GM12864 (cell line): Measurements from ENCODE around the gene SURF1.

Source experiments
- DNase-seq: peaks from one replicate; pipeline ENCODE4 v3.0.0-alpha.2; 2011; ENCODE audit warnings: low read depth
- H3K4me3 ChIP-seq: 2 replicates; pipeline ENCODE4 v1.5.1; 2011; ENCODE audit warnings: mild to moderate bottlenecking, low read depth, low read length, control low read depth
- CTCF ChIP-seq: IDR thresholded peaks from 2 replicates; pipeline ENCODE4 v1.5.1; 2011; ENCODE audit warnings: low read depth, mild to moderate bottlenecking, moderate library complexity, low read length, control low read depth, inconsistent platforms; ENCODE audit errors: missing control alignments

The SURF1 gene

GRCh38 chr9:133390713-133391112 lies 34.4 kb upstream of the SURF1 start:
- H3K4me3 ChIP-seq, result no peak overlapping the region
- no peak for TF ChIP-seq CTCF
- DNase-seq, result no peak

GRCh38 chr9:133389562-133389961 lies 33.3 kb upstream of the SURF1 start:
- DNase-seq, result no peak
- no peak for TF ChIP-seq CTCF

GRCh38 chr9:133389025-133389557 lies 32.8 kb upstream of the SURF1 start:
- no peak for TF ChIP-seq CTCF
- no peak for DNase-seq

More at GRCh38 chr9:133389562-133389961, 33.3 kb upstream of the SURF1 start:
- no peak overlapping the region for H3K4me3 ChIP-seq

GRCh38 chr9:133387680-133388079 lies 31.4 kb upstream of the SURF1 start:
- DNase-seq, result no peak
- H3K4me3 ChIP-seq, result no peak overlapping the region
- TF ChIP-seq CTCF, result no peak

More at GRCh38 chr9:133389025-133389557, 32.8 kb upstream of the SURF1 start:
- H3K4me3 ChIP-seq, result no peak overlapping the region

GRCh38 chr9:133386338-133386737 lies 30.1 kb upstream of the SURF1 start:
- no peak overlapping the region for H3K4me3 ChIP-seq
- TF ChIP-seq CTCF, result no peak
- no peak for DNase-seq

- DNase-seq, result no peak
- TF ChIP-seq CTCF, result no peak
- H3K4me3 ChIP-seq, result no peak overlapping the region
Observed at GRCh38 chr9:133385452-133385851, 29.2 kb upstream of the SURF1 start.

- TF ChIP-seq CTCF, result no peak
- no peak overlapping the region for H3K4me3 ChIP-seq
- DNase-seq, result no peak
Observed at GRCh38 chr9:133384736-133385321, 28.5 kb upstream of the SURF1 start.
